Ascending aorta (tissue), 2 donors: ENCODE data around the gene MYOC. TPM values are rescaled to one million over a fixed set of nuclear protein-coding genes. Genes with fewer than 3 reads are reported as not detected.

Experiments
- DNase-seq, 2 donors: peaks; one replicate each; pipeline ENCODE4 v3.0.0-alpha.2; 2019; ENCODE audit warnings: low spot score in 2 of 2
- H3K27ac ChIP-seq, 2 donors: fragments of 200-600 bp; sonication (generic); one replicate each; pipeline ENCODE4 v1.5.1; 2016 to 2017; ENCODE audit warnings: mild to moderate bottlenecking in 1 of 2
- H3K27me3 ChIP-seq: fragments of 200-600 bp; sonication (generic); one replicate; pipeline ENCODE4 v1.5.1; 2017
- H3K36me3 ChIP-seq, 2 donors: fragments of 200-600 bp; sonication (generic); one replicate each; pipeline ENCODE4 v1.5.1; 2016
- H3K4me1 ChIP-seq, 2 donors: fragments of 200-600 bp; sonication (generic); one replicate each; pipeline ENCODE4 v1.5.1; 2016 to 2017; ENCODE audit warnings: mild to moderate bottlenecking in 1 of 2
- H3K4me3 ChIP-seq, 2 donors: fragments of 200-600 bp; sonication (generic); one replicate each; pipeline ENCODE4 v1.5.1; 2016 to 2017; ENCODE audit warnings: mild to moderate bottlenecking in 1 of 2
- H3K9me3 ChIP-seq, 2 donors: fragments of 200-600 bp; sonication (generic); one replicate each; pipeline ENCODE4 v1.5.1; 2016
- intact Hi-C: fragments of 100-400 bp; cut with DNase I; formaldehyde crosslinking; loops from one replicate; pipeline ENCODE4 v1.15.1; 2023
- total RNA-seq: library from RNA; depleted of rRNA; stranded (reverse); fragments of >200 nt; gene quantifications from one replicate; pipeline ENCODE4 v1.1.0, GENCODE V29; 2016
- TF ChIP-seq, protein P1 (sequence below), 3 experiments: fragments of 200-600 bp in 2 of 3; fragments of 450-650 bp in 1 of 3; sonication (generic) in 2 of 3; IDR thresholded peaks; one replicate each; pipeline ENCODE4 v1.5.1; 2016 to 2019; ENCODE audit warnings: antibody characterized with exemption in 3 of 3, mild to moderate bottlenecking in 1 of 3, moderate library complexity in 1 of 3

The MYOC gene
- total RNA-seq, 1 donor from 2014 or later: 4.2 TPM

DNA sequence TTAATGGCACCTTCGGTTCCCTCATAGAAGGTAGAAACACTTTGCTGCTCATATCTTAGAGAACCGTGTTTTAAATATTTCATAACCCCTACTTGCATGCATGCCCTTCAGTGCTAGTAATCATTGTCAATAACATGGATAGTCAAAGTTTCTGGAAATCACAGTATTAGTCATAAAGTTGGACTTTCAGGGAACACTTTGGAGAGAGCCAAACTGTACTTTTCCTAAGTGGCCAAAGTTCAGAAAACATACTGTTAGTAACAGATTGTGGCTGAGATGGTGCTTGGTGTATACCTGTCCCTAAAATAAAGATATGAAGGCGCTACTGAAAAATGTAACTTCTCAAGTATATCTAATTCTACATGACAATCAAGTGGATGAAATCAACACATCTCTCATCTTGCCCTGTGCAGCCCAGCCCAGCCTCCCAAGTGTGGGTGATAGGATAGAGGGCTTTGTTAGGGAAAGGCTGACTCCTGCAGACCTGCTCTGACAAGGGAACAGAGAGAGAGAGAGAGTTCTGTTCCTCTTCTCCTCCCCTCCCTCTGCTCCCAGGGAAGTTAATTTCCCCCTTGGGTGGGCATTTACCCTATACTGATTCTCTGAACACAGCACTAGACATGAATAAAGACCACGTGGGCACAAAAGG lies 14.4 kb downstream of the MYOC start:
- Histone ChIP-seq H3K4me1 (no peaks in the 10 kb centered on the region), H3K36me3 (no peaks in the 10 kb centered on the region), H3K27me3 (no peaks in the 10 kb centered on the region), H3K9me3 (no peaks in the 10 kb centered on the region), H3K27ac (no peak overlapping the region), H3K4me3 (no peak overlapping the region)
- intact Hi-C loops: no loop called here
- DNase-seq: no peak
- TF ChIP-seq, protein P1, sequence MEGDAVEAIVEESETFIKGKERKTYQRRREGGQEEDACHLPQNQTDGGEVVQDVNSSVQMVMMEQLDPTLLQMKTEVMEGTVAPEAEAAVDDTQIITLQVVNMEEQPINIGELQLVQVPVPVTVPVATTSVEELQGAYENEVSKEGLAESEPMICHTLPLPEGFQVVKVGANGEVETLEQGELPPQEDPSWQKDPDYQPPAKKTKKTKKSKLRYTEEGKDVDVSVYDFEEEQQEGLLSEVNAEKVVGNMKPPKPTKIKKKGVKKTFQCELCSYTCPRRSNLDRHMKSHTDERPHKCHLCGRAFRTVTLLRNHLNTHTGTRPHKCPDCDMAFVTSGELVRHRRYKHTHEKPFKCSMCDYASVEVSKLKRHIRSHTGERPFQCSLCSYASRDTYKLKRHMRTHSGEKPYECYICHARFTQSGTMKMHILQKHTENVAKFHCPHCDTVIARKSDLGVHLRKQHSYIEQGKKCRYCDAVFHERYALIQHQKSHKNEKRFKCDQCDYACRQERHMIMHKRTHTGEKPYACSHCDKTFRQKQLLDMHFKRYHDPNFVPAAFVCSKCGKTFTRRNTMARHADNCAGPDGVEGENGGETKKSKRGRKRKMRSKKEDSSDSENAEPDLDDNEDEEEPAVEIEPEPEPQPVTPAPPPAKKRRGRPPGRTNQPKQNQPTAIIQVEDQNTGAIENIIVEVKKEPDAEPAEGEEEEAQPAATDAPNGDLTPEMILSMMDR (IDR thresholded peaks at IDR 0.05): no peak

DNA sequence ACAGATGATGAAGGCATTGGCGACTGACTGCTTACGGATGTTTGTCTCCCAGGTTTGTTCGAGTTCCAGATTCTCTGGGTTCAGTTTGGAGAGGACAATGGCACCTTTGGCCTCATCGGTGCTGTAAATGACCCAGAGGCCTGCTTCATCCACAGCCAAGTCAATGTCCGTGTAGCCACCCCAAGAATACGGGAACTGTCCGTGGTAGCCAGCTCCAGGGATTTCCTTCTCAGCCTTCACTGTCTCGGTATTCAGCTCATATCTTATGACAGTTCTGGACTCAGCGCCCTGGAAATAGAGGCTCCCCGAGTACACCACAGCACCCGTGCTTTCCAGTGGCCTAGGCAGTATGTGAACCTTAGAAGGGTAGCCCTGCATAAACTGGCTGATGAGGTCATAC lies 16.3 kb downstream of the MYOC start:
- Histone ChIP-seq H3K4me1 (no peaks in the 10 kb centered on the region), H3K27me3 (no peaks in the 10 kb centered on the region), H3K36me3 (no peaks in the 10 kb centered on the region), H3K4me3 (no peak overlapping the region), H3K27ac (no peak overlapping the region), H3K9me3 (no peaks in the 10 kb centered on the region)
- intact Hi-C loops: no loop called here
- TF ChIP-seq, protein P1 (IDR thresholded peaks at IDR 0.05): no peak
- no peak for DNase-seq

DNA sequence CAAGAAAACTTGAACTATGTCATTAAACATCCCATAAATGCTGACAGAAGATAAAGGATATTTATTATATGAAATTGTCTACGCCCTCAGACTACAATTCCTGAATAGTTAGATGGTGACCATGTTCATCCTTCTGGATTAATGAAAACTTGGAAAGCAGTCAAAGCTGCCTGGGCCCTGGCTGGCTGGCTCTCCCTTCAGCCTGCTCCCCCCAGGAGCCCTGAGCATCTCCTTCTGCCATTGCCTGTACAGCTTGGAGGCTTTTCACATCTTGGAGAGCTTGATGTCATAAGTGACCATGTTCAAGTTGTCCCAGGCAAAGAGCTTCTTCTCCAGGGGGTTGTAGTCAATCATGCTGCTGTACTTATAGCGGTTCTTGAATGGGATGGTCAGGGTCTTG lies 16.8 kb downstream of the MYOC start:
- Histone ChIP-seq H3K27ac (no peak overlapping the region), H3K27me3 (no peaks in the 10 kb centered on the region), H3K4me1 (no peaks in the 10 kb centered on the region), H3K4me3 (no peak overlapping the region), H3K36me3 (no peaks in the 10 kb centered on the region), H3K9me3 (no peaks in the 10 kb centered on the region)
- TF ChIP-seq, protein P1 (IDR thresholded peaks at IDR 0.05): no peak
- no peak for DNase-seq
- intact Hi-C loops: no loop called here

DNA sequence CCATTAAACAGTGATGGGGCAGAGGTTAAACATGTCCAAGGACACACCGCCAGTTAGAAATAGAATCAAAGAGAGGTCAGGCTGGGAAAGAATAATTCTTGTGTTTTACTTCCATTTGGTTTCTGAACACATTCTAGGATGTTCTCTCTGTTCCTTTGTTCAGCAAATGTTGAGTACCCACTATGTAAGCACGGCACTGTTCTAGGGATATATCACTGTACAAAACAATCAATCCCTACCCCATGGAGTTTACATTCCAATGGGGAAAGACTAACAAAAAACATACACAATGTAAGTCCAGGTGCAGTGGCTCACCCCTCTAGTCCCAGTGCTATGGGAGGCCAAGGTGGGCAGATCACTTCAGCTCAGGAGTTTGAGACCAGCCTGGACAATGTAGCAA lies 24.3 kb downstream of the MYOC start:
- no peak for DNase-seq
- H3K36me3 ChIP-seq: no peaks in the 10 kb centered on the region

DNA sequence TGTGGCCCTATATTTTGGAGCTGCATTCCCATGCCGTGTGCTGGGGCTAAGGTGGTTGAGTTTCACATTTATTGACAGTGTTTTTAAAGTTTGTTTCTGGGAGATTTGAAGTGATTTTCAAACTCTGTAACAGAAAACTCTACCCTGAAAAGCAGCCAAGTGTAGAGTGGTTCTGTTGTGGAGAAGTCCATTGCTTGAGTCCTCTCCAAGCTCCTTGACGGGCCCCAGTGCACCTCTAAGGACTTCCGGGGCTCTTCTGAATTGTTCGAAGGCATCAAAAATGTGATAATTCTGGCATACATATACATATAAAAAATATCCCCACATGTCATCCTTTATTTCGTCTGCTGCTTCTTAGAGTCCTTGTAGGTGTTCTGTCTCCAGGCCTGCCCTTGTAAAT lies 25.5 kb downstream of the MYOC start:
- no peaks in the 10 kb centered on the region for H3K36me3 ChIP-seq
- DNase-seq: no peak
- no peak overlapping the region for H3K4me3 ChIP-seq
- no peak overlapping the region for H3K27ac ChIP-seq
- TF ChIP-seq, protein P1 (IDR thresholded peaks at IDR 0.05): no peak
- intact Hi-C loops: no loop called here
- H3K27me3 ChIP-seq: no peaks in the 10 kb centered on the region
- H3K9me3 ChIP-seq: no peaks in the 10 kb centered on the region
- H3K4me1 ChIP-seq: no peaks in the 10 kb centered on the region

More for the DNA sequence above, 24.3 kb downstream of the MYOC start:
- TF ChIP-seq, protein P1 (IDR thresholded peaks at IDR 0.05): no peak
- no peak overlapping the region for H3K4me3 ChIP-seq
- H3K9me3 ChIP-seq: no peaks in the 10 kb centered on the region
- H3K27me3 ChIP-seq: no peaks in the 10 kb centered on the region
- no peaks in the 10 kb centered on the region for H3K4me1 ChIP-seq
- intact Hi-C loops: no loop called here
- H3K27ac ChIP-seq: no peak overlapping the region

DNA sequence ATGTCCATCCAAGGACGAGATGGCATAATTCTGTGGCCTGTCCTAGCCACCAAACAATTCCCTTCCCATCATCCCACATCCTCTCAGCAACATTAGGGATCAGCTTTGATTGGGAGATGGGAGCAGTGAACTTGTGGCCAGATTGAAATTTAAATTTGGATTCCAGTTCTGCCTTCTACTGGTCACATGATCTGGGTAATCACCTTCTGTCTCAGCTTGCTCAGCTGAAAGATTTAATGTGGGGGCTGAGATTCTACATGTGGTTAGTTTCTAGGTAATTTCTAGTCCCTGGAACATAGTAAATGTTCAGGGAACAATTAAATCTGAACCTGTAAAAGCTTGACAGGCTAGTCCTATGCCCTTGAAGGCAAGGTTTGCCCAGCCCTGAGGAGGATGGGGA lies 27.3 kb downstream of the MYOC start:
- Histone ChIP-seq H3K4me1 (no peaks in the 10 kb centered on the region), H3K36me3 (no peaks in the 10 kb centered on the region), H3K27me3 (no peaks in the 10 kb centered on the region), H3K4me3 (no peak overlapping the region), H3K9me3 (no peaks in the 10 kb centered on the region), H3K27ac (no peak overlapping the region)
- TF ChIP-seq, protein P1 (IDR thresholded peaks at IDR 0.05): no peak
- intact Hi-C loops: no loop called here
- DNase-seq: no peak
